Trophoblast cell (in vitro differentiated cells and primary cell): ENCODE results near the gene GFOD1.

Experiments
- DNase-seq, 2 donors: peaks; one replicate each; pipeline ENCODE4 v3.0.0-alpha.2; 2016
- H2AFZ ChIP-seq: 2 replicates; pipeline ENCODE4 v1.6.1; 2013; ENCODE audit warnings: low read length, moderate library complexity, mild to moderate bottlenecking; ENCODE audit not compliant: insufficient read depth, poor library complexity
- H2AK5ac ChIP-seq: 2 replicates; pipeline ENCODE4 v1.6.1; 2013; ENCODE audit warnings: mild to moderate bottlenecking, low read length
- H2BK120ac ChIP-seq: 2 replicates; pipeline ENCODE4 v1.6.1; 2013; ENCODE audit warnings: low read length, mild to moderate bottlenecking, moderate library complexity; ENCODE audit not compliant: insufficient read depth, poor library complexity
- H2BK12ac ChIP-seq: 2 replicates; pipeline ENCODE4 v1.6.1; 2013; ENCODE audit warnings: mild to moderate bottlenecking, low read length, moderate library complexity
- H2BK5ac ChIP-seq: 2 replicates; pipeline ENCODE4 v1.6.1; 2013; ENCODE audit warnings: low read length, low read depth, moderate library complexity, mild to moderate bottlenecking; ENCODE audit not compliant: poor library complexity
- H3K14ac ChIP-seq: 2 replicates; pipeline ENCODE4 v1.6.1; 2013; ENCODE audit warnings: mild to moderate bottlenecking, low read length
- H3K18ac ChIP-seq: 2 replicates; pipeline ENCODE4 v1.6.1; 2013; ENCODE audit warnings: mild to moderate bottlenecking, low read length
- H3K23ac ChIP-seq: 2 replicates; pipeline ENCODE4 v1.6.1; 2013; ENCODE audit warnings: low read length
- H3K27ac ChIP-seq: 2 replicates; pipeline ENCODE4 v1.5.1; 2013; ENCODE audit warnings: low read depth, mild to moderate bottlenecking, inconsistent platforms, low read length, moderate library complexity
- H3K27me3 ChIP-seq: 2 replicates; pipeline ENCODE4 v1.6.1; 2013; ENCODE audit warnings: inconsistent platforms, mild to moderate bottlenecking, low read length, moderate library complexity; ENCODE audit not compliant: insufficient read depth
- H3K36me3 ChIP-seq, 2 experiments: 1 replicate in 1 of 2; 2 replicates in 1 of 2; pipeline ENCODE4 v1.6.1; 2013; ENCODE audit warnings: low read length in 2 of 2, mild to moderate bottlenecking in 2 of 2, moderate library complexity in 1 of 2; ENCODE audit not compliant: insufficient read depth in 2 of 2, control insufficient read depth in 1 of 2
- H3K4ac ChIP-seq: 2 replicates; pipeline ENCODE4 v1.6.1; 2013; ENCODE audit warnings: low read depth, mild to moderate bottlenecking, low read length, moderate library complexity
- H3K4me1 ChIP-seq, 2 experiments: 1 replicate in 1 of 2; 2 replicates in 1 of 2; pipeline ENCODE4 v1.6.1; 2013; ENCODE audit warnings: low read length in 2 of 2, mild to moderate bottlenecking in 2 of 2, moderate library complexity in 1 of 2; ENCODE audit not compliant: insufficient read depth in 2 of 2, control insufficient read depth in 1 of 2
- H3K4me2 ChIP-seq: 2 replicates; pipeline ENCODE4 v1.6.1; 2013; ENCODE audit warnings: inconsistent platforms, mild to moderate bottlenecking, low read length, moderate library complexity
- H3K4me3 ChIP-seq: 2 replicates; pipeline ENCODE4 v1.5.1; 2013; ENCODE audit warnings: mild to moderate bottlenecking, low read depth, low read length, inconsistent platforms
- H3K79me1 ChIP-seq: one replicate; pipeline ENCODE4 v1.6.1; 2013; ENCODE audit warnings: low read length
- H3K79me2 ChIP-seq: 2 replicates; pipeline ENCODE4 v1.6.1; 2013; ENCODE audit warnings: low read length, mild to moderate bottlenecking; ENCODE audit not compliant: control insufficient read depth, insufficient read depth, poor library complexity
- H3K9ac ChIP-seq: 2 replicates; pipeline ENCODE4 v1.6.1; 2013; ENCODE audit warnings: mild to moderate bottlenecking, low read length
- H3K9me3 ChIP-seq: 2 replicates; pipeline ENCODE4 v1.6.1; 2013; ENCODE audit warnings: low read depth, mild to moderate bottlenecking, control low read depth, inconsistent platforms, low read length; ENCODE audit not compliant: insufficient read depth
- H4K12ac ChIP-seq: 2 replicates; pipeline ENCODE4 v1.6.1; 2013; ENCODE audit warnings: low read depth, mild to moderate bottlenecking, low read length, moderate library complexity
- H4K8ac ChIP-seq: 2 replicates; pipeline ENCODE4 v1.6.1; 2013; ENCODE audit warnings: low read depth, mild to moderate bottlenecking, low read length, moderate library complexity
- H4K91ac ChIP-seq: one replicate; pipeline ENCODE4 v1.6.1; 2013; ENCODE audit warnings: low read depth, mild to moderate bottlenecking, low read length, moderate library complexity
- WGBS: extraction: QIAGEN DNeasy Blood & Tissue Kit; methylation state at CpG from one replicate; pipeline ENCODE4 v1.1.7; 2013; ENCODE audit warnings: missing lambda C conversion rate; ENCODE audit not compliant: insufficient read length, insufficient coverage; ENCODE audit errors: extremely low coverage; 5-methylcytosine and 5-hydroxymethylcytosine counted together

GFOD1 gene

GRCh38 chr6:13531956-13532355 lies 44.6 kb upstream of the GFOD1 start:
- Histone ChIP-seq H3K9ac (no peak overlapping the region), H3K4ac (no peak overlapping the region), H2AFZ (no peak overlapping the region), H3K4me3 (no peak overlapping the region), H3K18ac (no peak overlapping the region), H3K79me1 (no peaks in the 10 kb centered on the region), H3K4me2 (no peak overlapping the region), H2AK5ac (no peak overlapping the region), H3K36me3 (no peaks in the 10 kb centered on the region), H2BK12ac (no peak overlapping the region), H4K8ac (no peak overlapping the region), H3K27ac (no peak overlapping the region), H4K91ac (no peak overlapping the region), H2BK120ac (no peak overlapping the region), H3K23ac (no peak overlapping the region), H3K14ac (no peak overlapping the region), H3K27me3 (no peaks in the 10 kb centered on the region), H3K9me3 (peaks cover 1% of the 10 kb centered on the region), H4K12ac (no peak overlapping the region), H3K79me2 (no peaks in the 10 kb centered on the region), H3K4me1 (no peaks in the 10 kb centered on the region), H2BK5ac (no peak overlapping the region)
- DNase-seq, result peak; percentile 90 to 94
- no CpG with 5 or more reads among the region's 4 CpGs for WGBS

DNA sequence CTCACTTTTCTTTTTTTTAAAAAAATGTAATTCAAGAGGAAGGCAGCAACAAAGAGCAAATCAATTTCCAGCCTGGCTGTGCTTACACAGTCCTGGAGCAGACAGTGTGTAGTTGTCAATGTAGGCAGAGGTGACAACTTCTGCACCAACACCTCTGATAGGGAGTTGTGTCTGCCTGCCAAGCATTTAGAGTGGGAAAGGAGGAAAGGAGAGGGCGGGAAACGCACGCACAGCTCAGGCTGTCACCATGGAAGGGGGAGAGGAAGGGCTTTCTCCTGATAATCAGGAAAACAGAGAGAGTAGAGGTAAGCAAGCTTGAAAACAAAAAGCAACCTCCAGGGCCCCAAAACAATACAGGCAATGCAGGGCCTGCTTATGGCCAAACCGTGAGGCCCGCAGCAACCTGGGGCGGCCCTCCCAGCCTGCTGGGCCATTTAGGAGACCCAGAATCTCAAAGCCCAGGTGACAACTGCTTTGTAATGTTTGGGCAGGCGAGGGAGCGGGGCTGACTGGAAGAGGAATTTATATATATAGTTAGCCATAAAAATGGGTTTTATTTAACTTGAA lies 41.5 kb upstream of the GFOD1 start:
- no peak overlapping the region for H2AK5ac ChIP-seq
- no peak overlapping the region for H3K23ac ChIP-seq
- H3K14ac ChIP-seq, result no peak overlapping the region
- H3K27me3 ChIP-seq, result no peaks in the 10 kb centered on the region
- no peak overlapping the region for H3K4ac ChIP-seq
- H4K8ac ChIP-seq, result no peak overlapping the region
- no peak overlapping the region for H2BK120ac ChIP-seq
- H4K12ac ChIP-seq, result no peak overlapping the region
- H3K36me3 ChIP-seq, result no peaks in the 10 kb centered on the region
- H4K91ac ChIP-seq, result no peak overlapping the region
- H3K27ac ChIP-seq, result no peak overlapping the region
- H3K4me3 ChIP-seq, result no peak overlapping the region
- H3K18ac ChIP-seq, result no peak overlapping the region
- peaks cover under 1% of the 10 kb centered on the region for H3K79me1 ChIP-seq
- H3K79me2 ChIP-seq, result no peaks in the 10 kb centered on the region
- H3K4me1 ChIP-seq, result peaks cover 2 to 6% of the 10 kb centered on the region in 2 experiments
- H2AFZ ChIP-seq, result no peak overlapping the region
- H3K4me2 ChIP-seq, result no peak overlapping the region
- no peak overlapping the region for H2BK12ac ChIP-seq
- WGBS, result no CpG with 5 or more reads among the region's 8 CpGs
- H3K9ac ChIP-seq, result no peak overlapping the region
- H3K9me3 ChIP-seq, result no peaks in the 10 kb centered on the region
- DNase-seq, result no peak
- H2BK5ac ChIP-seq, result no peak overlapping the region

- Histone ChIP-seq H3K79me1 (peaks cover 2% of the 10 kb centered on the region), H2BK120ac (no peak overlapping the region), H4K8ac (no peak overlapping the region), H3K4me3 (no peak overlapping the region), H2AFZ (no peak overlapping the region), H4K12ac (no peak overlapping the region), H3K9ac (no peak overlapping the region), H3K4me2 (no peak overlapping the region), H3K4ac (no peak overlapping the region), H2BK5ac (no peak overlapping the region), H3K14ac (no peak overlapping the region), H3K18ac (no peak overlapping the region), H3K27ac (no peak overlapping the region), H3K27me3 (no peaks in the 10 kb centered on the region), H3K23ac (no peak overlapping the region), H2AK5ac (no peak overlapping the region), H3K79me2 (no peaks in the 10 kb centered on the region), H2BK12ac (no peak overlapping the region), H3K9me3 (no peaks in the 10 kb centered on the region), H4K91ac (no peak overlapping the region), H3K4me1 (peaks cover 5 to 10% of the 10 kb centered on the region in 2 experiments), H3K36me3 (no peaks in the 10 kb centered on the region)
- no peak for DNase-seq
- WGBS, result no CpG with 5 or more reads among the region's 3 CpGs
These were observed 40.8 kb upstream of the GFOD1 start for GRCh38 chr6:13528232-13528631.

DNA sequence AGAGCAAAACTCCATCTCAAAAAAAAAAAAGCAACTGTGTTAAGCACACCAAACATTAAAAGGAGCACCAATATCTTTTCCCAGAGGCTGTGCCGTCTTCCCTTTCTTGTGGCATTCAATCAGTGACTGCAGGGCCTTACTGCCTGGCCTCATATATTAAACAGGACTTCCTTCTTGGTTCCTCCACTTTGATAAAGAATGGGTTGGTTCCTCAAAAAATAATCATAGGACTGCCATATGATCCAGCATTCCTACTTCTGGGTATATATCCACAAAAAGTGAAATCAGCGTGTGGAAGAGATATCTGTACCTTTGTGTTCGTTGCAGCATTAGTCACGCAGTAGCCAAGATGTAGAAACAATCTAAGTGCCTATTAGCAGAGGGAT lies 40.3 kb upstream of the GFOD1 start:
- peaks cover 2% of the 10 kb centered on the region for H3K79me1 ChIP-seq
- H3K9me3 ChIP-seq, result no peaks in the 10 kb centered on the region
- H4K8ac ChIP-seq, result no peak overlapping the region
- no peaks in the 10 kb centered on the region for H3K36me3 ChIP-seq
- no peak overlapping the region for H2BK5ac ChIP-seq
- H3K4me2 ChIP-seq, result no peak overlapping the region
- H3K14ac ChIP-seq, result no peak overlapping the region
- no peak for DNase-seq
- H4K12ac ChIP-seq, result no peak overlapping the region
- H3K4me3 ChIP-seq, result no peak overlapping the region
- H3K4me1 ChIP-seq, result peaks cover 5 to 10% of the 10 kb centered on the region in 2 experiments
- no peaks in the 10 kb centered on the region for H3K27me3 ChIP-seq
- no peak overlapping the region for H4K91ac ChIP-seq
- no peak overlapping the region for H2BK12ac ChIP-seq
- H3K9ac ChIP-seq, result no peak overlapping the region
- H2AFZ ChIP-seq, result no peak overlapping the region
- no peaks in the 10 kb centered on the region for H3K79me2 ChIP-seq
- WGBS, result no CpG with 5 or more reads among the region's 4 CpGs
- H3K18ac ChIP-seq, result no peak overlapping the region
- H3K4ac ChIP-seq, result no peak overlapping the region
- no peak overlapping the region for H3K27ac ChIP-seq
- no peak overlapping the region for H3K23ac ChIP-seq
- H2AK5ac ChIP-seq, result no peak overlapping the region
- H2BK120ac ChIP-seq, result no peak overlapping the region
